H1 (cell line): ENCODE measurements around the gene LRWD1. TPM values are rescaled to one million over a fixed set of nuclear protein-coding genes. Genes with fewer than 3 reads are reported as not detected.

ENCODE experiments used
- PHF8 ChIP-seq: fragments of 200-600 bp; sonication (generic); conservative IDR thresholded peaks from 2 replicates; pipeline ENCODE4 v1.7.1; 2012; ENCODE audit warnings: low read depth, mild to moderate bottlenecking, inconsistent platforms, low read length, moderate library complexity
- SIRT6 ChIP-seq: IDR thresholded peaks from one replicate; pipeline ENCODE4 v1.7.1; 2012; ENCODE audit warnings: low read length, inconsistent platforms
- SP2 ChIP-seq: IDR thresholded peaks from 2 replicates; pipeline ENCODE4 v1.6.1; 2012; ENCODE audit warnings: mild to moderate bottlenecking, low read length, inconsistent platforms
- polyA plus RNA-seq, 7 experiments: library from polyadenylated mRNA; depleted of rRNA in 3 of 7; stranded (reverse) in 5 of 7; unstranded in 2 of 7; fragments of >200 nt in 5 of 7; fragments of 200-250 nt in 2 of 7; gene quantifications; 1 replicate in 5 of 7; 2 replicates in 1 of 7; 4 replicates in 1 of 7; pipeline versions ENCODE4 v1.2.1 to v1.2.3, GENCODE V29; 2011 to 2013; ENCODE audit warnings: missing spikeins in 2 of 7, mixed read lengths in 2 of 7
- total RNA-seq: library from RNA; stranded (reverse); fragmentation: NEBNext Ultra II Directional; extraction: Animal tissue kit (Norgen Biotek cat#: 25700); gene quantifications from 2 replicates; pipeline ENCODE4 v1.2.1, GENCODE V29; 2021
- TF ChIP-seq, protein P1 (sequence below): IDR thresholded peaks from 2 replicates; pipeline ENCODE4 v1.6.1; 2011; ENCODE audit warnings: low read depth, mild to moderate bottlenecking, low read length; ENCODE audit not compliant: insufficient read depth

The LRWD1 gene
- total and polyA plus RNA-seq, 2 of the 8 experiments (the other 6 are each of a cell fraction or from before 2014, with no cell fraction given): 23.4 to 26.8 TPM

GRCh38 chr7:102418592-102418991, 46.2 kb upstream of the LRWD1 start (continued):
- no peak for TF ChIP-seq SP2
- TF ChIP-seq PHF8: no peak
- TF ChIP-seq SIRT6: no peak
- TF ChIP-seq, protein P1, sequence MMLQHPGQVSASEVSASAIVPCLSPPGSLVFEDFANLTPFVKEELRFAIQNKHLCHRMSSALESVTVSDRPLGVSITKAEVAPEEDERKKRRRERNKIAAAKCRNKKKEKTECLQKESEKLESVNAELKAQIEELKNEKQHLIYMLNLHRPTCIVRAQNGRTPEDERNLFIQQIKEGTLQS: no peak
